HG02938 (cell line): ENCODE measurements around the gene OR52W1.

ENCODE experiments used
- ATAC-seq: cut with Tn5 transposase; IDR thresholded peaks from one replicate; pipeline ENCODE4 v1.9.1; 2021; ENCODE audit warnings: mild to moderate bottlenecking, moderate library complexity; ENCODE audit not compliant: unreplicated experiment

OR52W1 gene

GRCh38 chr11:6199174-6199810 lies at the start of gene OR52W1:
Gene OR52W1, plus strand, starts transcription at chr11:6199224. Its CDS starts 0 bp downstream, at chr11:6199224.
- ATAC-seq: no peak

GRCh38 chr11:6151117-6151516 lies 47.9 kb upstream of the OR52W1 start:
- ATAC-seq: no peak

GRCh38 chr11:6152126-6152525 lies 46.9 kb upstream of the OR52W1 start:
- no peak for ATAC-seq

GRCh38 chr11:6156628-6157359 lies 42.2 kb upstream of the OR52W1 start:
- no peak for ATAC-seq

- ATAC-seq: no peak
Observed at GRCh38 chr11:6170226-6170625, 28.8 kb upstream of the OR52W1 start, which contains the start of gene OR52B2. Gene OR52B2, minus strand, starts transcription at chr11:6170326. Its CDS starts 0 bp downstream, at chr11:6170326.

- no peak for ATAC-seq
Observed at GRCh38 chr11:6175440-6175839, 23.6 kb upstream of the OR52W1 start.

GRCh38 chr11:6191742-6192141 lies 7.3 kb upstream of the OR52W1 start:
- no peak for ATAC-seq

GRCh38 chr11:6194065-6194581 lies 4.9 kb upstream of the OR52W1 start:
- no peak for ATAC-seq

- ATAC-seq: peak; percentile 60
Observed at GRCh38 chr11:6196396-6196795, 2.6 kb upstream of the OR52W1 start.

GRCh38 chr11:6197466-6198200 lies 1.4 kb upstream of the OR52W1 start:
- no peak for ATAC-seq

GRCh38 chr11:6200975-6201374 lies 2.0 kb downstream of the OR52W1 start:
- ATAC-seq: no peak

- ATAC-seq: no peak
Observed at GRCh38 chr11:6201481-6201880, 2.5 kb downstream of the OR52W1 start.

GRCh38 chr11:6202041-6202440 lies 3.0 kb downstream of the OR52W1 start:
- no peak for ATAC-seq

- ATAC-seq: peak; percentile 71
Observed at GRCh38 chr11:6203327-6203726, 4.3 kb downstream of the OR52W1 start.

- no peak for ATAC-seq
Observed at GRCh38 chr11:6204706-6205105, 5.7 kb downstream of the OR52W1 start.

GRCh38 chr11:6205366-6205765 lies 6.3 kb downstream of the OR52W1 start, which contains the start of gene C11orf42:
Gene C11orf42, plus strand, starts transcription at chr11:6205557. Its CDS starts 59 bp downstream, at chr11:6205616.
- no peak for ATAC-seq

- no peak for ATAC-seq
Observed at GRCh38 chr11:6206456-6207180, 7.6 kb downstream of the OR52W1 start.

GRCh38 chr11:6209801-6210200 lies 10.8 kb downstream of the OR52W1 start:
- ATAC-seq: no peak

- ATAC-seq: no peak
Observed at GRCh38 chr11:6210274-6210955, 11.4 kb downstream of the OR52W1 start.

GRCh38 chr11:6214530-6214929 lies 15.5 kb downstream of the OR52W1 start:
- ATAC-seq: no peak
